OCI-LY3 (cell line): ENCODE measurements around the gene TTLL1.

Source experiments
- CTCF ChIP-seq: fragments of 200-600, 300-600 bp; sonication (generic); IDR thresholded peaks from 2 replicates; pipeline ENCODE4 v1.5.1; 2014; ENCODE audit warnings: antibody characterized with exemption, low read length, low read depth
- EZH2phosphoT487 ChIP-seq: fragments of 200-600 bp; shearing (Covaris generic); IDR thresholded peaks from 2 replicates; pipeline ENCODE4 v1.6.1; 2018; ENCODE audit warnings: antibody characterized with exemption, mixed run types, low read depth

DNA sequence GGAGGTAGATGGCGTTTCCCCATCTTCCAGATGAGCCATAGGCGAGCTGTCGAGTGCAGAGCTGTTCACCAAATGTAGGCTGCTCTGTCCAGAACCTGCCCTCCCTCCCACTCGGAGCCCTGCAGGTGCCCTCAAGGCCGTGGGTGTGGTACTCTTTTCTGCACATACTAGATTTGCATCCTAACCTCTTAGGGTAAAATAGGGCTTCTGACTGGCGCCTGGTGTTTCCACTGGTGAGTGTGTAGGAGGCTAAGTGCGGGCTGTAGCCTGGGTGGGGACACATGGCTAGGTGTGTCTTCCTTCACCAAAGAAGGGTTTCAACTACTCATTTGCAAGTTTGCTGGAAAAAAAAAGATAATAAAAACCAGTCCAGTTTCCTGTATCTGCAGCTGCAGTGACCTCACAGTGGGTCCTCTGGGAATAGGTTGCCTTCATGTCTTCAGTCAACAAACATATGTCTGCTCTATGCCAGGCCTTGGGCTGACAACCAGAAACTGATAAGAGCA is 29.8 kb upstream of the TTLL1 start:
- TF ChIP-seq EZH2phosphoT487 (no peak), CTCF (no peak)
